Rectal smooth muscle tissue (tissue), 1 donor: ENCODE data around the gene ANXA2.
"Not testable (repeated sequence)": the region's sequence is repeated elsewhere in the genome, so short reads cannot be mapped to it uniquely, and the experiment has no call there.

Experiments
- H3K27ac ChIP-seq: one replicate; pipeline ENCODE4 v1.7.0; 2013; ENCODE audit warnings: low read depth, low read length, inconsistent platforms
- H3K27me3 ChIP-seq: one replicate; pipeline ENCODE4 v1.7.0; 2013; ENCODE audit warnings: low read length; ENCODE audit not compliant: control insufficient read depth, insufficient read depth
- H3K36me3 ChIP-seq: one replicate; pipeline ENCODE4 v1.7.0; 2013; ENCODE audit warnings: low read length; ENCODE audit not compliant: control insufficient read depth, insufficient read depth
- H3K4me1 ChIP-seq: one replicate; pipeline ENCODE4 v1.7.0; 2013; ENCODE audit warnings: low read length; ENCODE audit not compliant: control insufficient read depth, insufficient read depth
- H3K4me3 ChIP-seq: one replicate; pipeline ENCODE4 v1.7.0; 2013; ENCODE audit warnings: low read length
- H3K9ac ChIP-seq: one replicate; pipeline ENCODE4 v1.7.0; 2013; ENCODE audit warnings: low read length

The ANXA2 gene

DNA sequence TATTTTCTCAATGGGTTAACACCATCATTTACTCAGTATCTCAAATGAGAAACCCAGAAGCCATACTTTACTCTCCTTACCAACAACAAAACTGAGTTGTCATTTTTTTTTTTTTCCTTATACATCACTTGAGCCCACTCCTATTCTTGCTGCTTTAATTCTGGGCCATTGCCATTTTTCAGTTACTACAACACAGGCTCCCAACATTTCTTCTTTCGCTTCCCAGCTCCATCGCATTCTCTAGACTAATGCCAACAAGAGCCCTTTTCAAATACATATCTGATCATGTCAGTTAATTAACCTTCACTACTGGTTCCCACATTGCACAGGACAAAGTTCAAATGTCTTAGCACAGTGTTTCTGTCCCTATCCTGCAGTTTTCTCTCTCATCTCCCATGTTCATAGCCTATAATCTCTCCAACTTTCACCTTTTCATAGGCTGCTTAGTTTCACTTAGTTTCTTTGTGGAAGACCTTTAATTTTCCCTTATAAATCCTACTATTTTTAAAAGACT lies 22.5 kb upstream of the ANXA2 start:
- no peaks in the 10 kb centered on the region for H3K27me3 ChIP-seq
- H3K27ac ChIP-seq = no peak overlapping the region
- no peaks in the 10 kb centered on the region for H3K36me3 ChIP-seq
- H3K9ac ChIP-seq = no peak overlapping the region
- no peak overlapping the region for H3K4me3 ChIP-seq
- no peaks in the 10 kb centered on the region for H3K4me1 ChIP-seq

DNA sequence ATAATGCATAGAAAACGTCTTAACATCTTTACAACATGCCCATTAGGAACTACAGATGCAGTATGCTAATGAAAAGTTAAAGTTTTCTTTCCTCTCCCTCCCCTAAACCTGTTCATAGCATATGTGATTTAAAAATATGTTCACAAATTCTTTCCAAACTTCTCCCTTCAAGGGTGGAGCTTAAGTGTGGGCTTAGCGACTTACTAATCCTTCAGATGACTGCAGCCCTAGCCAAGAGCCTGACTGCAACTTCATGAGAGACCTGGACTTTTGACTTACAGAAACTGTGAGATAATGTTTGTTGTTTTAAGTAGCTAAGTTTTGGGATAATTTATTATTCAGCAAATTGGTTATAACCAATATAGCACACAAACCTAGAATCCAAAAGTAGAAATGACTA lies 22.0 kb upstream of the ANXA2 start:
- Histone ChIP-seq H3K27me3 (no peaks in the 10 kb centered on the region), H3K9ac (no peak overlapping the region), H3K4me1 (no peaks in the 10 kb centered on the region), H3K4me3 (no peak overlapping the region), H3K27ac (no peak overlapping the region), H3K36me3 (no peaks in the 10 kb centered on the region)

DNA sequence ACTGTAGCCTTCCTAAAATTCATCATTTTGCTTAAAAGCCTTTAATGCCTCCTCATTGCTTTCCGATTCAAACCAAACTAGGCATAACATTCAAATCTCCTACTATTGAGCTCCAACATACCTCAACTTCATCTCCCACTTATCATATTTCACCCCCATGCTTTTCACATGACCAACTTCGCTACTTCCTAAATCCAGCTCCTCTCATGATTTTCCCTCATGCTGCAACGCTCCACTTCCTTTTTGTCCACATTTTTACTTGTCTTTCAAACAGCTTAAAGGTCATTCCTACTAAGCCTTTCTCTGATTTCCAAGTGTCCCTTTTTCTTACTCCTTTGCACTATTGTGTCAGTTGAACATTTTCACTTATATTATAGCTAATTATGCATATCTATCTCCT lies 20.3 kb upstream of the ANXA2 start:
- H3K9ac ChIP-seq = no peak overlapping the region
- no peak overlapping the region for H3K4me3 ChIP-seq
- H3K27me3 ChIP-seq = no peaks in the 10 kb centered on the region
- no peaks in the 10 kb centered on the region for H3K4me1 ChIP-seq
- H3K36me3 ChIP-seq = no peaks in the 10 kb centered on the region
- H3K27ac ChIP-seq = no peak overlapping the region

DNA sequence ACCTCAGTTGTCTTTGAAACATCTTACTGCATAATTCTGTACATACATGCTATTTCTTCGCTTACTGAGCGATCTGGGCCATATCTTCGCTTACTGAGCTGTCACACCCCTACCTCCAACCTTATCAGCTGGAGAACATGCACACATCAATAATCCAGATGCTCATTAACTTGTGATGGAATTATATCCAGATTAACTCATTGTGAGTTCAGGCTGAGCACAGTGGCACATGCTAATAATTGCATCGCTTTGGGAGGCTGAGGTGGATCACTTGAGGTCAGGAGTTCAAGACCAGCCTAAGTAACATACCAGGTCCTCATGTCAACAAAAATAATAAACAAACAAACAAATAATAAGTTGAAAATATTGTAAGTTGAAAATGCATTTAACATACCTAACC lies 19.3 kb upstream of the ANXA2 start:
- Histone ChIP-seq H3K9ac (no peak overlapping the region), H3K36me3 (no peaks in the 10 kb centered on the region), H3K27ac (no peak overlapping the region), H3K4me1 (no peaks in the 10 kb centered on the region), H3K27me3 (no peaks in the 10 kb centered on the region), H3K4me3 (no peak overlapping the region)

DNA sequence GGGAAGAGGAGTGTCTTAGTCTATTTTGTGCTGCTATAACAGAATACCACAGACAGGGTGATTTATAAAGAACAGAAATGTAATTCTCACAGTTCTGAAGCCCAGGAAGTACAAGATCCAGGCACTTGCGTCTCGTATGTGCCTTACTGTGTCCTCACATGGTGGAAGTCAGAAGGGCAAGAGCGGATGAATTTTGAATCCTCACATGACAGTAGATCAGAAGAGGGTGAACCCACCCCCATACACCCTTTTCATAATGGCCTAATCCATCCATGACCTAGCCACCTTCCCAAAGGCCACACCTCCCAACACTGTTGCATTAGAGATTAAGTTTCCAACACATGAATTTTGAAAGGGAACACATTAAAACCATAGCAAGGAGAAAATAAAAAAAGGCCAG lies 18.7 kb upstream of the ANXA2 start:
- H3K9ac ChIP-seq = no peak overlapping the region
- no peaks in the 10 kb centered on the region for H3K4me1 ChIP-seq
- H3K4me3 ChIP-seq = no peak overlapping the region
- H3K36me3 ChIP-seq = no peaks in the 10 kb centered on the region
- no peaks in the 10 kb centered on the region for H3K27me3 ChIP-seq
- no peak overlapping the region for H3K27ac ChIP-seq

DNA sequence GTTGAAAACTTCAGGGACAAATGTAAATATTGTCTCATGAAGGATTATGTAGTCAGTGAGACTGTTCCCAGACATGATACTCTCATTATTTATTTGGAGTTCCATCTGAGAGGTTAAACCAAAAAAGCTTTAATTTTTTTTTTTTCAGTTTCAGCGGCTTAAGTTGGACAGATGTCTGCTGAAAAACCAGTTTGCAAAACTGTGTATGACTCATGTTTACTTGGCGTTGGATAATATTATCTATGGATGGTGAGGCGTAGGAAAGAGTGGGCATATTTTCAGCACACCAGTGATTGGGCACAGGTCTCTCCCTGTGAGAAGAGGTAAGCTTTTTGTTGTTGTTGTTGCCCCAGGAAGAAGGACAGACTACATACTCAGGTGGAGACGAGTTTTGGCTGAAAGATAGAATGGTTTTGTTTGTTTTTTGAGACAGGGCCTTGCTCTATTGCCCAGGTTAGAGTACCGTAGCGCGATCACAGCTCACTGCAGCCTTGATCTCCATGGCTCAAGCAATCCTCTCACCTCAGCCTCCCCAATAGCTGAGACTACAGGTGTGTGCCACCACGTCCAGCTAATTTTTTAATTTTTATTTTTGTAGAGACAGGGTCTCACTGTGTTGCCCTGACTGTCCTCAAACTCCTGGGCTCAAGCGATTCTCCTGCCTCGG lies 16.4 kb upstream of the ANXA2 start:
- no peak overlapping the region for H3K9ac ChIP-seq
- no peaks in the 10 kb centered on the region for H3K4me1 ChIP-seq
- H3K4me3 ChIP-seq = no peak overlapping the region
- H3K27ac ChIP-seq = no peak overlapping the region
- no peaks in the 10 kb centered on the region for H3K27me3 ChIP-seq
- no peaks in the 10 kb centered on the region for H3K36me3 ChIP-seq

DNA sequence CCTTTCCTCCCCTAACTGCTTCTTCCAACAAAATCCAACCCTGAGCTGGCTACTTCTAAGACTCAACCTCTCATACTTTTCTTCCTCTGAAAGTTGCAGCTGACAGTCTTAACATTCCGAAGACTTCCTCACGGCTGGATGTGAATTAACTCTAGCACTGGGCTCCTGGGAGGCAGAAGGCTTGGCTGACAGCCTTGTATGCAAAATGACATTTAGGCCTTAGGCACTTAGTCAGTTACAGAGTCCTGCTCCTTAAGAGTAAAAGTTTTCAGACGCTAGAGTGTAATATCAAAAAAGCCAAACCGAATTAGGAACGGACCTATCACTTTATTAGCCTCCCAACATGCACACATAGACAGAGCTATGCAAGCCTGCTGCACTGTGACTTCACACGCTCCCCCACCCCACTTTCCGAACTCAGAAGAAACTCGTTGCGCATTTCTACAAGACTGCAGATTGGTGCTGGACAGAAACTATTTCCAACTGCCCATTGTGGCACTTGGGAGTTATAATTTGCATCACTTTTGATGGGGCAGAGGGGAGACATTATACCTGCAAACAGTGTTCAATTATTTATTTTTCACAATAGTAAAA lies 15.5 kb upstream of the ANXA2 start:
- no peaks in the 10 kb centered on the region for H3K4me1 ChIP-seq
- H3K4me3 ChIP-seq = no peak overlapping the region
- no peak overlapping the region for H3K9ac ChIP-seq
- no peaks in the 10 kb centered on the region for H3K27me3 ChIP-seq
- H3K36me3 ChIP-seq = no peaks in the 10 kb centered on the region
- H3K27ac ChIP-seq = no peak overlapping the region

DNA sequence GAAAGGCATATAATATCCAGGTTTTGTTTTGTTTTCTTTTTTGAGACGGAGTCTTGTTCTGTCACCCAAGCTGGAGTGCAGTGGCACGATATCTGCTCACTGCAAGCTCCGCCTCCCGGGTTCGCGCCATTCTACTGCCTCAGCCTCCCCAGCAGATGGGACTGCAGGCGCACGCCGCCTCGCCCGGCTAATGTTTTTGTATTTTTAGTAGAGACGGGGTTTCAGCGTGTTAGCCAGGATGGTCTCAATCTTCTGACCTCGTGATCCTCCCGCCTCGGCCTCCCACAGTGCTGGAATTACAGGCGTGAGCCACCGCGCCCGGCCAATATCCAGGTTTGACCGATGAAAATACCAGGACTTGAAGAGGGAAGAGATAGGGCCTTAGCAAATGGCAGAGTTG lies 15.0 kb upstream of the ANXA2 start:
- not testable (repeated sequence) for H3K27ac ChIP-seq, H3K4me1 ChIP-seq, H3K36me3 ChIP-seq, H3K9ac ChIP-seq, H3K4me3 ChIP-seq, H3K27me3 ChIP-seq

DNA sequence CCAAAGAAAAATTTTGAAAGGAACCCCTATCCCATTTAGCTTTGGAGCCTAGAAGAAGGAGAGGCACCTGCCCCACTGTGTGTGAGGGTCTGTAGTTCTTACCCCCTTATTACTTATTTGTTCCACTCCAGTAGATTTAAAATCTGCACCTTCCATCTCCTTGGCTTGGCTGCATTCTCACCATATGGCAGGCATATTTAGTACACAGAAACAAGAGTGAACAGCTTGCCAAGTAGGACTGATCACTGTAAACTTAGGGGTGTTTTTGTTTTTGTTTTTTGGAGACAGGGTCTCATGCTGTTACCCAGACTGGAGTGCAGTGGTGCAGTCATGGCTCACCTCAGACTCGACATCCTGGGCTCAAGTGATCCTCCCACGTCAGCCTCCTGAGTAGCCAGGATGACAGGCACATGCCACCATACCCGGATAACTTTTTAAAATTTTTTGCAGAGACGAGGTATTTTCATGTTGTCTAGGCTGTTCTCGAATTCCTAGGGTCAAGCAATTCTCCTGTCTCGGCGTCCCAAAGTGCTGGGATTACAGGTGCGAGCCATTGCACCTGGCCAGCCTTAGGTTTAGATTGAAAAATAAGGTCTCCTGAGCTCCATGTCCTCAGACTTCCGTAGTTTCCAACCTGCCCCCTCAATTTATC lies 14.1 kb upstream of the ANXA2 start:
- Histone ChIP-seq H3K27ac (no peak overlapping the region), H3K9ac (no peak overlapping the region), H3K4me3 (no peak overlapping the region), H3K36me3 (no peaks in the 10 kb centered on the region), H3K27me3 (no peaks in the 10 kb centered on the region), H3K4me1 (no peaks in the 10 kb centered on the region)

DNA sequence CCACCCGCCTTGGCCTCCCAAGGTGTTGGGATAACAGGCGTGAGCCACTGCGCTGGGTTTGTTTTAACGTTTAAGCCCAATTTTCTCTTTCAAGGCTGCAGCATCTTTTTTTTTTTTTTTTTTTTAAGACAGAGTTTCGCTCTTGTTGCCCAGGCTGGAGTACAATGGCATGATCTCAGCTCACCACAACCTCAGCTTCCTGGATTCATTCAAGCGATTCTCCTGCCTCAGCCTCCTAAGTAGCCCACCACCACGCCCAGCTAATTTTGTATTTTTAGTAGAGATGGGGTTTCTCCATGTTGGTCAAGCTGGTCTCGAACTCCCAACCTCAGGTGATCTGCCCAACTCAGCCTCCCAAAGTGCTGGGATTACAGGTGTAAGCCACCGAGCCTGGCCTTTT lies 12.6 kb upstream of the ANXA2 start:
- H3K36me3 ChIP-seq, H3K9ac ChIP-seq, H3K4me1 ChIP-seq, H3K27me3 ChIP-seq, H3K27ac ChIP-seq, H3K4me3 ChIP-seq: not testable (repeated sequence)

DNA sequence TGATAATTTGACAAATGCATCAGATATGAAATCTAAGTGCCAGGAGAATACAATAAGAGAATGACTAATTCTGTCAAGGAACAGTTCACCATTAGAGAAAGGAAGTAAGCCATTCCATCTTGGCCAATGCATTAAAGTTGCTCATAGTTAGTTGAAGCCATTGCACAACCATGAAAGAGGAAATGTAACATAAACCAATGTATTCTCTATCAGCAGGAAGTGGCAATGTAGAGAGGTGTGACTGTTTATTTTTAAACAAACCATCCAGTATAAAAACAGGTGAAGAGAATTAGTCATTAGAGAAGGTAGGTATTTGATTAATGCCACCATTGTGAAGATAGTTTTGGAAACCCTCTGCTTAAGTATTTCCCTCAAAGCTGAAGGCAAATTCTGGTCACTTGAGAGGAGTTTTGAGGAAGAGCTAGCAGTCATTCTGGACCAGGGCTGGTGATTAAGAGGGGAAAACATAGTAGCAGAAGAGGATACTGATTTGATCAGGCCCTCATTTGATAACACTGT lies 10.7 kb upstream of the ANXA2 start:
- H3K4me1 ChIP-seq = no peaks in the 10 kb centered on the region
- H3K4me3 ChIP-seq = no peak overlapping the region
- no peak overlapping the region for H3K27ac ChIP-seq
- H3K9ac ChIP-seq = no peak overlapping the region
- no peaks in the 10 kb centered on the region for H3K27me3 ChIP-seq
- H3K36me3 ChIP-seq = no peaks in the 10 kb centered on the region

DNA sequence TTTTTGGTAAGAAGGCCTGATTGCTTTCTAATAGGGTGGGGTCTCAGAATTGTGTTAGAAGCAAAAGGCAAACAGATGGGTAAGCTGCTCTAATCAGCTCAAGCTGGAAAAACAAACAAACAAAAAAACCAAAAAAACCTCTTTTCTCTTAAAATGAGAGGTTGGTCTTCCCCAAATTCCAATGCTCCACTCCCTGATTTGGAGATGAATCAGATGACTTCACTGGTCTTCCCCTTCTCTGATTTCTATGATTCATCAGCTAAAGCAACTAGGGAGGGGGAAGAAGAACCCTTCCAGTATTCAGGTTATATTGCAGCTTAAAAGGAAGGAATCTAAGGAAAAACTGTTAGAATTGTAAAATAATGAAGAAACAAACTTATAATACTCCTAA lies 9.6 kb upstream of the ANXA2 start:
- Histone ChIP-seq H3K36me3 (no peaks in the 10 kb centered on the region), H3K4me1 (no peaks in the 10 kb centered on the region), H3K27ac (peak overlapping the region; percentile 45), H3K9ac (no peak overlapping the region), H3K27me3 (no peaks in the 10 kb centered on the region), H3K4me3 (no peak overlapping the region)
